Measurements from ENCODE around the gene SBF1.
A peak's percentile ranks its signal among the peaks of the same experiment; 100 is the strongest.
"Not testable (repeated sequence)": the region's sequence is repeated elsewhere in the genome, so short reads cannot be mapped to it uniquely, and the experiment has no call there.

SBF1 gene

GRCh38 chr22:50435291-50436014, 39.4 kb downstream of the SBF1 start:
- Histone ChIP-seq H3K36me3 (peaks cover 65% of the 10 kb centered on the region), H3K4me1 (peaks cover 59% of the 10 kb centered on the region), H3K4me3 (peak overlapping the region; percentile 45; the same call in 1 of the 2 replicates), H3K4me2 (peak overlapping the region; percentile 97), H3K9me3 (no peaks in the 10 kb centered on the region), H4K20me1 (peaks cover 61% of the 10 kb centered on the region), H3K9ac (peak overlapping the region; percentile 59), H3K27ac (peak overlapping the region; percentile 89), H3K27me3 (no peaks in the 10 kb centered on the region)
- no peak for TF ChIP-seq Cebpa-rat (IDR thresholded peaks at IDR 0.05)

DNA sequence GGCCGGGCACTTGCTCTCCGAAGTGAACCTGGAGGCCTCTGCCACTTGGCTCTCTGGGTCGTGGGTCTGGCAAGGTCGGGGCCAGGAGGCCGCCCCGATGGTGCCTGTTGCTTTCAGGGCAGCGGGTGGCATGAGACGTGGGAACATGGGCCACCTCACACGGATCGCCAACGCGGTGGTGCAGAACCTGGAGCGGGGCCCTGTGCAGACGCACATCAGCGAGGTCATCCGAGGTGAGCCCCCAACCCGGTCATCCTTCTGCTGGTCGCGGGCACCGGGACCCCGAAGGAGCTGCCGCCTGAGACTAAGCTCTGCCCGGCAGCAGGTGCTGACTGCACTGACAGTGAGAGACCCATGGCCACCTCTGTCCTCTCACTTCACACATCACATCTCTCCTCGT, 40.0 kb downstream of the SBF1 start:
- Histone ChIP-seq H3K4me3 (no peak overlapping the region), H3K36me3 (peaks cover 65% of the 10 kb centered on the region), H3K4me1 (peaks cover 53% of the 10 kb centered on the region), H3K4me2 (peak overlapping the region; percentile 97), H3K27me3 (no peaks in the 10 kb centered on the region), H4K20me1 (peaks cover 61% of the 10 kb centered on the region), H3K9ac (no peak overlapping the region), H3K9me3 (no peaks in the 10 kb centered on the region), H3K27ac (peak overlapping the region; percentile 89)
- no peak for TF ChIP-seq Cebpa-rat (IDR thresholded peaks at IDR 0.05)

GRCh38 chr22:50432877-50433510, 41.8 kb downstream of the SBF1 start:
- Histone ChIP-seq H4K20me1 (peaks cover 46% of the 10 kb centered on the region), H3K36me3 (peaks cover 65% of the 10 kb centered on the region), H3K4me1 (peaks cover 34% of the 10 kb centered on the region)
- H3K27me3 ChIP-seq, H3K4me2 ChIP-seq, H3K27ac ChIP-seq, H3K4me3 ChIP-seq, H3K9ac ChIP-seq, H3K9me3 ChIP-seq: not testable (repeated sequence)

DNA sequence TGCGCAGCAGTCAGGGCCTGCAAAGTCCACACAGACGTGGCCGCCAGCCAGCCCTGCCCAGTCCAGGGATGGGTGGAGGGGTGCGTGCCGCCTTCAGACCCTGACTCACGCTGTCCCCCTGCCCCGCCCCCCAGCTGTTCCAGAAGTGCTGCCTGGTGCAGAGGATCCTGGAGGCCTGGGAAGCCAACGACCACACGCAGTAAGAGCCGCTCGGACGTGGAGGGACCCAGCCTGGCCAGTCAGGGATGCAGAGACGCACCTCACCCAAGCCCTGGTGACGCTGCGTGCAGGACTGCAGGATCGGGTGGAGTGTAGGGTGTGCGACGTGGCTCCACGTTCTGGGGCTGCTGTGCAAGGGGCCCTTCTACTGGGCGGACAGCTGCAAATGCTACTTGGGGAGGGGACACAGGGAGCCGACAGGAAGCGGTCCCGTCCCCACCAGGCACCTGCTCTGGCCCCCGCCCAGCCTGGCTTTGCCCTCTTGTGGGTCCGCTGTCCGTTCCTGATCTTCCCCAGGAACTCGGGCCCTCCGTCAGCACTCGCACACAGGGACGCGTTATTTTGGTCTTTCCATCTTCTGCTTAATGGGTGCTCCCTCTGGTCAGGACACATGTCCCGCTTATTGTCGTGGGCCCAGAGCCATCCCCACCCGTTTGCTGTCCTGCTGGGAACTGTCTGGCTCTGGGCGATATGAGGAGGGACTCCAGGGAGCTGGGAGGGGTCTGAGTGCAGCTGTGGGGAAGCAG, 42.5 kb downstream of the SBF1 start:
- peaks cover 40% of the 10 kb centered on the region for H4K20me1 ChIP-seq
- peaks cover 27% of the 10 kb centered on the region for H3K4me1 ChIP-seq
- H3K4me3 ChIP-seq = no peak overlapping the region
- no peak overlapping the region for H3K27ac ChIP-seq
- no peaks in the 10 kb centered on the region for H3K9me3 ChIP-seq
- no peak overlapping the region for H3K4me2 ChIP-seq
- no peaks in the 10 kb centered on the region for H3K27me3 ChIP-seq
- no peak overlapping the region for H3K9ac ChIP-seq
- peaks cover 65% of the 10 kb centered on the region for H3K36me3 ChIP-seq
- no peak for TF ChIP-seq Cebpa-rat (IDR thresholded peaks at IDR 0.05)

- no peak for TF ChIP-seq Cebpa-rat (IDR thresholded peaks at IDR 0.05)
- Histone ChIP-seq H3K4me1 (no peaks in the 10 kb centered on the region), H3K9me3 (no peaks in the 10 kb centered on the region), H3K27ac (no peak overlapping the region), H3K36me3 (peaks cover 94% of the 10 kb centered on the region), H3K9ac (no peak overlapping the region), H4K20me1 (no peaks in the 10 kb centered on the region), H3K4me2 (no peak overlapping the region), H3K4me3 (no peak overlapping the region), H3K27me3 (no peaks in the 10 kb centered on the region)
Measured at GRCh38 chr22:50425179-50425916, 49.5 kb downstream of the SBF1 start.

DNA sequence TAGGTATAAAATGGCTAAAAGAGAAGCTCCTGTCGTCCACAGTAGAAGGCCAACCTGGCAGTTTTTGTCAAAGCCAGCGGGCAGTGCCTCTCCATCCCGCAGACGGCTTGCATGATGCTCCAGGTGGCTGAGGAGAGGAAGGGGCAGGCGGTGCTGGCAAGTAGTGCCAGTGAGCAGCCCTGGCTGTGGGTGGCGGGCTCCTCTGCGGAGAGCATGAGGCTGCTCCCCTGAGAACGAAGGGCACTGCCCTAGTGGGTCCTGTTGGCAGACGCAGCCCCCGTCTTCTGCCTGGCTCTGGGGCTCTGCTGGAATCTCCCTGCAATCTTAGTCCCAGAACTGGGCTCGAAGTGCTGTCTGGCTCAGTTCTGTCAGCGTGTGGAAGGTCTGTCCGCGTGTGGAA, 50.9 kb downstream of the SBF1 start:
- H3K36me3 ChIP-seq = peaks cover 94% of the 10 kb centered on the region
- TF ChIP-seq Cebpa-rat (IDR thresholded peaks at IDR 0.05) = no peak
- H3K9me3 ChIP-seq = no peaks in the 10 kb centered on the region

DNA sequence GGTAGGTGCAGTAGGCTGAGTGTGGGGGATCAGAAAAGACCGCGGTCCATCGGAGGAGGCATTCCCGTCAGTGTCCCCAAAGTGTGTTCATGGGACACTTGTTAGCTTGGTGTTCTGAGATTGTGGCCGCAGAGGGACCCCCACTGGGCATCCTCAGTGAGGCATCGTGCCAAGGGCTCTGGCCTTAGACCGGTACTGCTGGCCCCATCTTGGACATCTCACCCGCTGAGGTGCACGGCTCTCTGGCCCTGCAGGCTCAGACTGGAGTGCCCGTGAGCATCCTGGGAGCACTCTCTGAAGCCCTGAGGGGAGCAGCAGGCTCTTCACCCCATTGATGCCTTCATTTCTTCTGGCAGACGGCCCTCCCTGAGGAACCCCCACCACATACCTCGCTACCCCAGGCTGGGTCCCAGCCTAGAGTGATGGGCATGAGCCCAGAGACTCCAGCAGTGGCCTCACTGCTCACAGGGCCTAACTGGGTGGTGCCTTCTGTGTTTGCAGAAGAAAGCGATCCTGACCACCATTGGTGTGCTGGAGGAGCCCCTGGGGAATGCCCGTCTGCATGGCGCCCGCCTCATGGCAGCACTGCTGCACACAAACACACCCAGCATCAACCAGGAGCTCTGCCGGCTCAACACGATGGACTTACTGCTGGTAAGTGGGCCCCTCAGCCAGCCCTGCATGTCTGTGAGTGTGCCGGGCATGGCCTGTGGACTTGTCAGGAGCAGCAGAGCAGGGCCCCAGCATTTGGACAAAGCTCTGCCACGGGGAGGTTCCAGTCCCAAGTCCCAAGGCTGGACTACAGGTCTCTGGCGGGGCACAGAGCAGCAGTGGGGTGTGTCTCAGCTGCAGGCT, 51.6 kb downstream of the SBF1 start:
- H3K4me3 ChIP-seq = no peak overlapping the region
- H3K4me1 ChIP-seq = no peaks in the 10 kb centered on the region
- no peaks in the 10 kb centered on the region for H3K9me3 ChIP-seq
- no peaks in the 10 kb centered on the region for H4K20me1 ChIP-seq
- no peak overlapping the region for H3K4me2 ChIP-seq
- peaks cover 94% of the 10 kb centered on the region for H3K36me3 ChIP-seq
- no peak for TF ChIP-seq Cebpa-rat (IDR thresholded peaks at IDR 0.05)
- no peaks in the 10 kb centered on the region for H3K27me3 ChIP-seq
- H3K27ac ChIP-seq = no peak overlapping the region
- no peak overlapping the region for H3K9ac ChIP-seq

More for the DNA sequence above, 50.9 kb downstream of the SBF1 start:
- Histone ChIP-seq H3K27ac (no peak overlapping the region), H3K4me2 (no peak overlapping the region), H4K20me1 (no peaks in the 10 kb centered on the region), H3K9ac (no peak overlapping the region), H3K4me3 (no peak overlapping the region), H3K4me1 (no peaks in the 10 kb centered on the region), H3K27me3 (no peaks in the 10 kb centered on the region)

- H3K9ac ChIP-seq = no peak overlapping the region
- no peak overlapping the region for H3K4me3 ChIP-seq
- no peak for TF ChIP-seq Cebpa-rat (IDR thresholded peaks at IDR 0.05)
- H4K20me1 ChIP-seq = peaks cover 8% of the 10 kb centered on the region; the same call in 1 of the 2 replicates
- H3K27ac ChIP-seq = no peak overlapping the region
- H3K4me1 ChIP-seq = no peaks in the 10 kb centered on the region
- H3K27me3 ChIP-seq = no peaks in the 10 kb centered on the region
- no peaks in the 10 kb centered on the region for H3K9me3 ChIP-seq
- H3K4me2 ChIP-seq = no peak overlapping the region
- peaks cover 95% of the 10 kb centered on the region for H3K36me3 ChIP-seq
Measured at GRCh38 chr22:50422046-50422445, 52.8 kb downstream of the SBF1 start.

DNA sequence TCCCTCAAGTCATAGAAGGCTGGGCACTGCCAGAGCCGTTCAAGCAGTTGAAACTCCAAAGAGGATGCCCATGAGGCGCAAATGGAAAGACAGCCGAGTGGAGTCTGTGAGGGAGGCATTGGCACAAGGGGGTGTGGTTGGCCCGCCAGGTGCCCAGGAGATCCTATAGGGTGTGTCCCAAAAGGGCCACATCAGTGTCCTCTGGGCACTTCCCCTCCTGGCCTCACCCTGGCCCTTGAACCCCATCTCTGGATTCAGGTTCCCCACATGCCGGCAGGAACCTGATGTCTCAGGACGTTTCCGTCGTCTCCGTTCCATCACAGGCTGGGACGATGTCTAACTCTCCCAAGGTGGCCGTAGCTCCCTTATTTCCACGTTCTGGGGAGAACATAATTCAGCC, 54.3 kb downstream of the SBF1 start:
- H3K9me3 ChIP-seq = no peaks in the 10 kb centered on the region
- no peaks in the 10 kb centered on the region for H3K27me3 ChIP-seq
- TF ChIP-seq Cebpa-rat (IDR thresholded peaks at IDR 0.05) = no peak
- H3K27ac ChIP-seq = no peak overlapping the region
- H3K36me3 ChIP-seq = peaks cover 99% of the 10 kb centered on the region
- H3K9ac ChIP-seq = no peak overlapping the region
- no peak overlapping the region for H3K4me3 ChIP-seq
- H4K20me1 ChIP-seq = peaks cover 10% of the 10 kb centered on the region; the same call in 1 of the 2 replicates
- H3K4me1 ChIP-seq = no peaks in the 10 kb centered on the region
- H3K4me2 ChIP-seq = no peak overlapping the region

All from BLaER1 (cell line).